ENCODE data around the gene IMPDH1. TPM values are rescaled to one million over a fixed set of nuclear protein-coding genes. Genes with fewer than 3 reads are reported as not detected.

IMPDH1 gene
- total and polyA plus RNA-seq, 10 of the 15 experiments (the other 5 are each of a cell fraction or from before 2014, with no cell fraction given): 0.50 to 61.3 (median 41.8) TPM

DNA sequence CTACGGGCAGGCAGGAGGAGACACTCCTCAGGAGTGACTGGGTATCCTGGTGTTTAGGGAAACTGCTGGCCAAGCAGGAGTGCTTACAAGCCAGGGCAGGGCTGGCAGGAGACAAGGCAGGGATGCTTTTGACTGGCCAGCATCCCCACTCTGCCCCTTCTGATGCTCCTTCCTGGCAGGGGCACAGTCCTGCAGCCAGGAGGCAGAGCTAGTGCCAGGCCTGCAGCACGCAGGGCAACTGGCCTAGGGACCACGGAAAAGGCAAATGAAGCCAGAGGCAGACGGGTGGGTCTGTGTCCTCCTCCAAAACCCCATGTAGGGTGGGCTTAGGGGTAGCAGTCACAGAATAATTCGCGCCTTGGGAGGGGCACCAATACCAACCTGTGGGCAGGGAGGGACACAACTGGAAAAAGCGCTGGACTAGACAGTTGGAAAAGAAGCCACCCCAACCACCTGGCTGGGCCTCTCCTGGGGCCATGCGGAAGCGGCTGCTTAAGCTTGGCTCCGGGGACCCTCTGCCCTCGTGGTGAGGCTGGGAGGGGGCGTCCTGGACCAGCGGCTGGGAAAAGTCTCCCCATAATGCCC lies 4.8 kb downstream of the IMPDH1 start:
- RAD21 ChIA-PET (ENCODE audit: unreplicated experiment): interaction anchor here (1.6 to 2.2 kb wide), 2 partner anchors 20 to 22 kb away, joined by 7 to 9 read pairs; no protein-coding TSS in a partner anchor
- ATAC-seq (peak; percentile 32), DNase-seq (ENCODE audit: low read depth, low spot score) (no peak), FAIRE-seq (no peak)
- in situ Hi-C loops (cut with MboI) (no loop called here), intact Hi-C loops (cut with micrococcal nuclease; ENCODE audit: unreplicated experiment) (no loop called here)
- no TSS peak for BruUV-seq (replicated peaks)
- peak overlapping the region; percentile 61 for H3K27ac ChIP-seq (ENCODE audit: control insufficient read depth, insufficient read depth)
- no peaks in the 10 kb centered on the region for H4K20me1 ChIP-seq (ENCODE audit: control insufficient read depth, insufficient read depth)
- SMC1A ChIA-PET (ENCODE audit: uncharacterized antibody, unreplicated experiment): interaction anchor here (1.1 to 5.8 kb wide), 3 partner anchors 11 to 55 kb away, joined by 3 to 43 read pairs (median 5); no protein-coding TSS in a partner anchor
- 5% methylated on average over 13 of the region's 13 CpGs for WGBS (ENCODE audit: insufficient coverage, insufficient replicate concordance, low lambda C conversion rate, missing lambda C conversion rate)
- H3K79me2 ChIP-seq (ENCODE audit: control insufficient read depth, insufficient read depth, low read length): peaks cover 12% of the 10 kb centered on the region
- CTCF ChIA-PET: interaction anchor here (0.7 to 23.9 kb wide), 8 partner anchors 11 to 60 kb away, joined by 3 to 458 read pairs (median 8); no protein-coding TSS in a partner anchor
- H3K27me3 ChIP-seq (replicated peaks in 1 of 2; ENCODE audit: control insufficient read depth in 2 of 2, insufficient read depth in 2 of 2, low read length in 1 of 2): no peaks in the 10 kb centered on the region; a peak in 1 of 4 replicates
- peak overlapping the region; percentile 74 for H3K4me3 ChIP-seq
- H3K9me3 ChIP-seq (replicated peaks; ENCODE audit: control insufficient read depth, insufficient read depth, low read length): no peaks in the 10 kb centered on the region
- peaks cover 0 to 7% of the 10 kb centered on the region in 2 experiments; a peak in 3 of 4 replicates for H3K36me3 ChIP-seq (ENCODE audit: control insufficient read depth in 2 of 2, insufficient read depth in 2 of 2, low read length in 1 of 2)
- peak overlapping the region; percentile 90 for H3K9ac ChIP-seq (ENCODE audit: control insufficient read depth, insufficient read depth, low read length)
- peak overlapping the region; percentile 87 for H2AFZ ChIP-seq (ENCODE audit: control insufficient read depth, low read depth, low read length)
- POLR2A ChIA-PET: no interaction called here
- H3K4me1 ChIP-seq (ENCODE audit: control insufficient read depth, insufficient read depth, low read length): peaks cover 14% of the 10 kb centered on the region
- TF ChIP-seq, protein P1, sequence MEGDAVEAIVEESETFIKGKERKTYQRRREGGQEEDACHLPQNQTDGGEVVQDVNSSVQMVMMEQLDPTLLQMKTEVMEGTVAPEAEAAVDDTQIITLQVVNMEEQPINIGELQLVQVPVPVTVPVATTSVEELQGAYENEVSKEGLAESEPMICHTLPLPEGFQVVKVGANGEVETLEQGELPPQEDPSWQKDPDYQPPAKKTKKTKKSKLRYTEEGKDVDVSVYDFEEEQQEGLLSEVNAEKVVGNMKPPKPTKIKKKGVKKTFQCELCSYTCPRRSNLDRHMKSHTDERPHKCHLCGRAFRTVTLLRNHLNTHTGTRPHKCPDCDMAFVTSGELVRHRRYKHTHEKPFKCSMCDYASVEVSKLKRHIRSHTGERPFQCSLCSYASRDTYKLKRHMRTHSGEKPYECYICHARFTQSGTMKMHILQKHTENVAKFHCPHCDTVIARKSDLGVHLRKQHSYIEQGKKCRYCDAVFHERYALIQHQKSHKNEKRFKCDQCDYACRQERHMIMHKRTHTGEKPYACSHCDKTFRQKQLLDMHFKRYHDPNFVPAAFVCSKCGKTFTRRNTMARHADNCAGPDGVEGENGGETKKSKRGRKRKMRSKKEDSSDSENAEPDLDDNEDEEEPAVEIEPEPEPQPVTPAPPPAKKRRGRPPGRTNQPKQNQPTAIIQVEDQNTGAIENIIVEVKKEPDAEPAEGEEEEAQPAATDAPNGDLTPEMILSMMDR (IDR thresholded peaks at IDR 0.05 in 2 of 3, conservative IDR thresholded peaks at IDR 0.05 in 1 of 3; ENCODE audit: control insufficient read depth in 2 of 3, extremely low read depth in 1 of 3, insufficient read depth in 1 of 3, low read depth in 3 of 3, low read length in 3 of 3): peak in 2 of 3 experiments; percentile 20 to 32; a peak in 2 of 6 replicates
- TF ChIP-seq FOXK2 (IDR thresholded peaks at IDR 0.05): no peak
- TF ChIP-seq, protein P2, sequence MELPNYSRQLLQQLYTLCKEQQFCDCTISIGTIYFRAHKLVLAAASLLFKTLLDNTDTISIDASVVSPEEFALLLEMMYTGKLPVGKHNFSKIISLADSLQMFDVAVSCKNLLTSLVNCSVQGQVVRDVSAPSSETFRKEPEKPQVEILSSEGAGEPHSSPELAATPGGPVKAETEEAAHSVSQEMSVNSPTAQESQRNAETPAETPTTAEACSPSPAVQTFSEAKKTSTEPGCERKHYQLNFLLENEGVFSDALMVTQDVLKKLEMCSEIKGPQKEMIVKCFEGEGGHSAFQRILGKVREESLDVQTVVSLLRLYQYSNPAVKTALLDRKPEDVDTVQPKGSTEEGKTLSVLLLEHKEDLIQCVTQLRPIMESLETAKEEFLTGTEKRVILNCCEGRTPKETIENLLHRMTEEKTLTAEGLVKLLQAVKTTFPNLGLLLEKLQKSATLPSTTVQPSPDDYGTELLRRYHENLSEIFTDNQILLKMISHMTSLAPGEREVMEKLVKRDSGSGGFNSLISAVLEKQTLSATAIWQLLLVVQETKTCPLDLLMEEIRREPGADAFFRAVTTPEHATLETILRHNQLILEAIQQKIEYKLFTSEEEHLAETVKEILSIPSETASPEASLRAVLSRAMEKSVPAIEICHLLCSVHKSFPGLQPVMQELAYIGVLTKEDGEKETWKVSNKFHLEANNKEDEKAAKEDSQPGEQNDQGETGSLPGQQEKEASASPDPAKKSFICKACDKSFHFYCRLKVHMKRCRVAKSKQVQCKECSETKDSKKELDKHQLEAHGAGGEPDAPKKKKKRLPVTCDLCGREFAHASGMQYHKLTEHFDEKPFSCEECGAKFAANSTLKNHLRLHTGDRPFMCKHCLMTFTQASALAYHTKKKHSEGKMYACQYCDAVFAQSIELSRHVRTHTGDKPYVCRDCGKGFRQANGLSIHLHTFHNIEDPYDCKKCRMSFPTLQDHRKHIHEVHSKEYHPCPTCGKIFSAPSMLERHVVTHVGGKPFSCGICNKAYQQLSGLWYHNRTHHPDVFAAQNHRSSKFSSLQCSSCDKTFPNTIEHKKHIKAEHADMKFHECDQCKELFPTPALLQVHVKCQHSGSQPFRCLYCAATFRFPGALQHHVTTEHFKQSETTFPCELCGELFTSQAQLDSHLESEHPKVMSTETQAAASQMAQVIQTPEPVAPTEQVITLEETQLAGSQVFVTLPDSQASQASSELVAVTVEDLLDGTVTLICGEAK (IDR thresholded peaks at IDR 0.05; ENCODE audit: borderline replicate concordance): peak; percentile 31; the same call in 1 of the 2 replicates
- H3K4me2 ChIP-seq (ENCODE audit: control insufficient read depth, insufficient read depth): peak overlapping the region; percentile 71

All from GM12878 (cell line).